HG02943 (cell line): ENCODE results near the gene ZNF717.
"Not testable (repeated sequence)": the region's sequence is repeated elsewhere in the genome, so short reads cannot be mapped to it uniquely, and the experiment has no call there.

Experiments used
- ATAC-seq: cut with Tn5 transposase; IDR thresholded peaks from one replicate; pipeline ENCODE4 v1.9.1; 2021; ENCODE audit warnings: mild to moderate bottlenecking, low read depth, moderate library complexity; ENCODE audit not compliant: unreplicated experiment

The ZNF717 gene

DNA sequence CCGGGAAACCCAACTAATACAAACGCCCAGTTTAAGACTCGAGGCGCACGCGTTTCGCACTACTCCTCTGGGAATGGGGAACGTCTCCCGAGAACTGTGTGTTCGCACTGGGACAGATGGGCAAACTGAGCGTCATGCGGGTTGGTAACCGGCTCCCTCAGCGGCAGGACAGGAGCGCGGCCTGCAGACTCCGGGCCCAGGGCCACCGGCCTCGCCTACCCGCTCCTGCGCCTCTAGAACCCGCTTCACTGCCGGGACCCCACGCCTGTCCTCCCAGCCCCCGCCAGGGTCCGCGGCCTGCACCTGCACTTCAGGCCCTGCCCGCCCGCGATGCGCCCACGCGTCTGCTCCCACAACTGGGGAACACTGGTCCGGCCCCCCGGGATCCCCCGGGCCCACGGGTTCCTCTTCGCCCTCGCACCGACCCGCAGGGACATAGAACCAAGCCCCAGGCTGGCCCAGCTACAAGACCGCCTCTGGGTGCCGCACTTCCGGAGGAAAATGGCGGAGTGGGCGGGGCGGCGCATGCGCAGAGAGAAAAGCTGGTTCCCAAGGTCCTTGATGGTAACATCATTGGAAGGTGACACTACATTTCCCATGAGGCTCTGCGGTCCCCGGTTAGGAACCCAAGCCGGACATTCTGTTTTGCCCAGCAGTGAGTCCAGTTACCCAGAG, at the start of gene ZNF717:
Gene ZNF717 (minus strand): TSS at position 469 of the 675 bp plus-strand sequence. CDS start 2,187 bp downstream, outside the sequence.
- ATAC-seq, result not testable (repeated sequence)

DNA sequence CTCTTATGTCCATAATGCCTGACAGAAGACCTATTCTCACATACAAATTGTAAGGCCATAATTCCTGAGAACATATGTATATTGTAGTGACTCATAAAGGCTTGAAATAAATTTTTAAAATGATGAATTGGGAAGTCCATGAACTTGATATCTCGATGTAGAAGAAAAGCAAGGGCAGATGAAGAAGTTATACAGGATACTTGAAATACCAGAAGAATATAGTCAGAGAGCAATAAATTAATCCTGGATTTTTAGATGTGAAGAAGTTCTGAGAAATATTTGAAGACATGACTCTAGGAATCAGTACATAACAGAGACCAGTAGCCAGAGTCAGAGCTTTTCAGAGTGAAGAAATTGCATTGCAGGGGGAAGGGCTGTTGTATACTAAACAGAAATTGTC, 45.7 kb upstream of the ZNF717 start:
- ATAC-seq, result not testable (repeated sequence)

DNA sequence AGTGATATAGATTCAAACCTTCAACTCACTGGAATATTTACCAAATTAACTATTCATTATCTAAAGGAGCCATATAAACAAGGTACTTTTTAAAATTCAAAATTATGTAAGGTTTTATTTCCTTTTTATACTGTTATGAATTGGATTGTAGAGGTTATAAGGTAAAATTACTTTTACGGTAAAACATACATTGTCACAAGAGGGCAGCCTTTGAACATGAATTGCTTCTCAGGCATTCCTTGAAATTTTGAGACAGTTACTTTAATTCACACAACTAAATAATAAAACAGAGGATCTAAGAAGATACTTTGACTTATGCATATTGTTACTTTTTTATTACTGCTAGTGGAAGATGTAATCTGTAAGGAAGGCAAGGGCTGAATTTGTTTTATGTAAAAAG, 32.7 kb upstream of the ZNF717 start:
- ATAC-seq, result not testable (repeated sequence)

DNA sequence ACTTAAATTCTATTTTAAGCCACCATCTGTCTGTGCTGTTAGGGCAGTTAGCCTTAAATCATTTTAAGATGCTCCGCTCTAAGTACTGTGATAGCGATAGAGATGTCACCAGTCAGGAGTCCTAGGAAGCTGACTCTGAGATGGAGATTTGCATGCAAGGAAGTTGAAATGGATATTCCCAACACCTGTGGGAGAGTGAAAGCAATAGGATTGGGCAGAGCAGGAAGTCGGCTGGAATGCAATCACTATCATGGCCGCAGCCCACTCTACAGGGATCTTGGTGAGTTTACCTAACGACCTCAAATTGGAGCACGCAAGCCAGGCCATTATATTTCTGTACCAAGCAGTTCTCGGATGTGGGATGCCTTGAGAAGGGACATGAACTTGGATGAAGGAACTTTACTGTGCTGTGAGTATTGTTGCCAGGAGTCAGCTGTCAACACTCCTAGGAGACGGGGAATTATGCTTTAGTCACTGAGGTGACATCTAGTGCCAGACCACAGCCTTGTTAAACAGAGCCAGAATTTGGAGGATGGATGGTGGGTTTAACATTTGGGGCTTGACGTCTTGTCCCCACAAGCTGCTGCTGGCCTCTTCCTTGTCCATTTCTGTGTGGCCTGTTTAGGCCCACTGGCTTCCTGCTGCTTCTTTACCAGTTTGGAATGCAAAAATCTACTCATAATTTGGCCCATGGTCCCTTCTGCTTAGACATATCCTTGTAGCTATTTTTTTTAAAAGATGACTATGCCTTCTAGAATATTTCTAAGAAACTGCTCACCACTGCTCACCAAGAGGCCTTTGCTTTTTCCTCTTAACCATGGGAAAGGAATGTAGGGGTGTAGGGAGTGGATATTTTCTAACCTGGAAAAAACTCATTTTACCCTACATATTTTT, 31.2 kb upstream of the ZNF717 start:
- not testable (repeated sequence) for ATAC-seq

DNA sequence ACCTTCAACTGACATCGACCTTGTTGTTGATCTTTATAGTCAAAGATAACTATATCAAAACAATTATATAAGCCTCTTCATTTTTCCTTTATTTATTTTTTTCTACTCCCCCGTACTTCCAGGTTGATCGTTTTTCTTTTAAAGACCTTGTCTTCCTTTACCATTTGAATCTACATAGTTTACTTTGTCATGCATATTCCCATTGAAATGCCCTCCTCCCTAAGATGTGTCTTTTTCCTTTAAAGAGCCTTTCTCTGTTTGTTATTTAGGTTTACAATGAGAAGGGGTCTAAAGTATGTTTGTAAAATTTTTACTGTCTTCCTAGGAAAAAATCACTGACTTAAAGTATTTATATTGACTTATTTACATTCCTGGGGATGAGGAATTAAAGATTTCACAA, 29.4 kb upstream of the ZNF717 start:
- no peak for ATAC-seq

DNA sequence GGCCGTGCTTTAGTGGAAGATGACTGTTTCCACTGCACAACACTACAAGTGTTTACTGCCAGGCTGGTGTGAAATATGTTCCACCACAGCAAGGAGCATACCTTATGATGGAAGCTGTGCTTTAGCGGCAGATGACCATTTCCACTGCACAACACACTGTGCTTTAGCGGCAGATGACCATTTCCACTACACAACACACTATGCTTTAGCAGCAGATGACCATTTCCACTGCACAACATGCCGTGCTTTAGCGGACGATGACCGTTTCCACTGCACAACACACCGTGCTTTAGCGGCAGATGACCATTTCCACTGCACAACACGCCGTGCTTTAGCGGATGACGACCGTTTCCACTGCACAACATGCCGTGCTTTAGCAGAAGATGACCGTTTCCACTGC, 2.8 kb downstream of the ZNF717 start:
- ATAC-seq, result no peak

DNA sequence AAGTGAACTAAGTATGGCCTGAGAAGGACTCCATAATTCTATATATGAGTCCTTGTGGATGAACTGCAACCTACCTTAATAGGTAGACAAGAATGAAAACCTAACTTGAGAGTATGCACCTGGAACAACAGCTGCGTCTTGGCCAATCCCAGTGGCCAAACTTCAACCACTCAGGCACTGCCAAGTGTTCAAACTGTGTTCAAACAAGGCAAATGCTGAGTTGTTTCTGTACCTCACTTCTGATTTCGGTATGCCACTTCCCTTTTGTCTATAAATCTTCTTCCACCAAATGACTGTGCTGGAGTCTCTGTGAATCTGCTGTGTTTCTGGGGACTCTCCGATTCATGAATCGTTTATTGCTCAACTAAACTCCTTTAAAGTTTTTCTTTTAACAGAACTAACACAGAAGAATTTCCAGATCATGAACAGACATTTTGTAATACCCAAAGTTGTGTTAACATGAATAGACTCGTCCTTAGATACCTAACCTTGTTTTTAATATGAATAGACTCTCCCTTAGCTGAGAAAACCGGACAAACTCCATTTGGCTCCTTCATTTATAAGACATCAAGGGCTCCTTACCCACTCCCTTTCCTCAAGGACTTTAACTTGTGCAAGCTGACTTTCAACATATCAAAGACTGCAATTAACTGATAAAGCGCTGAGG, 4.1 kb downstream of the ZNF717 start:
- no peak for ATAC-seq

DNA sequence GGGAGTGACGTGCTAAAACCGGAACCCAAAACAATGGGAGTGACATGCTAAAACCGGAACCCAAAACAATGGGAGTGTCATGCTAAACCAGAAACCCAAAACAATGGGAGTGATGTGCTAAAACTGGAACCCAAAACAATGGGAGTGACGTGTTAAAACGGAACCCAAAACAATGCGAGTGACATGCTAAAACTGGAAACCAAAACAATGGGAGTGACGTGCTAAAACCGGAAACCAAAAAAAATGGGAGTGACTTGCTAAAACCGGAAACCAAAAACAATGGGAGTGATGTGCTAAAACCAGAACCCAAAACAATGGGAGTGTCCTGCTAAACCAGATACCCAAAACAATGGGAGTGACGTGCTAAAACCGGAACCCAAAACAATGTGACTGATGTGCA, 7.6 kb downstream of the ZNF717 start:
- ATAC-seq, result not testable (repeated sequence)

DNA sequence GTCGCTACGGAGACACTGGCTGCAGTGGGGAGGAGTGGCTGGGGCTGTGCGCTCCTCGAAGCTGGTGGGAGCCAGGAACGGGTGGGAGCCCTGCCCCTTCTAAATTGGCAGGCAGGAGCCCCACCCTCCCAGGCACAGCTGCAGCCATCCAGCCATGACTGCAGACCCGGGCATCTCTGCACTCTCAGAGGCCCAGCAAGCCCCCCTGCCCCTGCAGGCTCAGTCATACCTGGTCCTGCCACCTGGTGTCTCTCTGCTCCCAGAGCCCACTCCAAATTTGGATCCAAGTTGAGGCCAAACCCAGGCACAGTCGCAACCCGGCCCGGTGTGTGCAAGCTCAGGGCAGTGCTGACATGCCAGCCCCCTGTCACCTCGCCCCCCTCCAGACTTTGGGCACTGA, 13.7 kb downstream of the ZNF717 start:
- ATAC-seq, result not testable (repeated sequence)

DNA sequence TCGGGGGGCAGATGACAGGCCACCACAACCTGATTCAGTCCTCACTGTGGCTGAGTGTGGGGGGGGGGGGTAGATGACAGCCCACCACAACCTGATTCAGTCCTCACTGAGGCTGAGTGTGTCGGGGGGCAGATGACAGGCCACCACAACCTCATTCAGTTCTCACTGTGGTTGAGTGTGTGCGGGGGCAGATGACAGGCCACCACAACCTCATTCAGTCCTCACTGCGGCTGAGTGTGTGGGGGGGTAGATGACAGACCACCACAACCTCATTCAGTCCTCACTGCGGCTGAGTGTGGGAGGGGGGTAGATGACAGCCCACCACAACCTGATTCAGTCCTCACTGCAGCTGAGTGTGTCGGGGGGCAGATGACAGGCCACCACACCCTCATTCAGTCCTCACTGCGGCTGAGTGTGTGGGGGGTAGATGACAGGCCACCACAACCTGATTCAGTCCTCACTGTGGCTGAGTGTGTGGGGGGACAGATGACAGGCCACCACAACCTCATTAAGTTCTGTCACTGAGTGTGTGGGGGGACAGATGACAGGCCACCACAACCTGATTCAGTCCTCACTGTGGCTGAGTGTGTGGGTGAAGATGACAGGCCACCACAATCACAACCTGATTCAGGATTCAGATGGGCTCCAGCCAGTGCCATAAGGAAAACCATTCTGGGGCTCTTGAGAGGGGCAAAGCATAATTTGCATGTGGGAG, 16.9 kb downstream of the ZNF717 start:
- no peak for ATAC-seq

DNA sequence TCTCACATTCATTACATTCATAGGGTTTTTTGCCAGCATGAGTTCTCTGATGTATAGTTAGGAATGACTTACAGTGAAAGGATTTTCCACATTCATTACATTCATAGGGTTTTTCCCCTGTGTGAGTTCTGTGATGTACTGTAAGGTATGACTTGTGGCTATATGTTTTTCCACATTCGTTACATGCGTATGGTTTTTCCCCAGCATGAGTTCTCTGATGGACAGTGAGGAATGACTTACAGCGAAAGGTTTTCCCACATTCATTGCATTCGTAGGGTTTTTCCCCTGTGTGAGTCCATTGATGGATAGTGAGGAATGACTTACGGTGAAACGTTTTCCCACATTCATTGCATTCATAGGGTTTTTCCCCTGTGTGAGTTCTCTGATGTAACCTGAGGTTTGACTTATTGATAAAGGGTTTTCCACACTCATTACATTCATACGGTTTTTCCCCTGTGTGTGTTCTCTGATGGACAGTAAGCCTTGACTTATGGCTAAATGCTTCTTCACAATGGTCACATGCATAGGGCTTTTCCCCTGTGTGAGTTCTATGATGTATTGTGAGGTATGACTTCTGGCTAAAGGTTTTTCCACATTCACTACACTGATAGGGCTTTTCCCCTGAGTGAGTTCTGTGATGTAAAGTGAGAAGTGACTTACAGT, 47.4 kb downstream of the ZNF717 start:
- no peak for ATAC-seq

DNA sequence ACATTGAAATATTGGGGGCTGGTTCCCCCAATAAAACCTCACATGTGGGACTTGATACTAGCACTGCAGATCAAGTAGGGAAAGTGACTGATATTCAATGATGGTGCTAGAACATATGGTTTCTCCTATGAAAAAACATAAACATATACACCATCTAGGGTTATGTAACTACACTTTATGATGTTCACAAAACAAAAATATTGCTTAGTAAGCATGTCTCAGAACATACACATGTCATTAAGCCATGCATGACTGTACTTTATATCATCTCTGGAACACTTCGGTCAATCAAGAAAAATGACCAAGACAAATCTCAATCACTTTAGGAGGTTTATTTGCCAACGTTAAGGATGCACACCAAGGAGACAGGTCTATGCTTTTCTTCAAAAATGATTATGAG, 57.4 kb downstream of the ZNF717 start:
- ATAC-seq, result no peak

DNA sequence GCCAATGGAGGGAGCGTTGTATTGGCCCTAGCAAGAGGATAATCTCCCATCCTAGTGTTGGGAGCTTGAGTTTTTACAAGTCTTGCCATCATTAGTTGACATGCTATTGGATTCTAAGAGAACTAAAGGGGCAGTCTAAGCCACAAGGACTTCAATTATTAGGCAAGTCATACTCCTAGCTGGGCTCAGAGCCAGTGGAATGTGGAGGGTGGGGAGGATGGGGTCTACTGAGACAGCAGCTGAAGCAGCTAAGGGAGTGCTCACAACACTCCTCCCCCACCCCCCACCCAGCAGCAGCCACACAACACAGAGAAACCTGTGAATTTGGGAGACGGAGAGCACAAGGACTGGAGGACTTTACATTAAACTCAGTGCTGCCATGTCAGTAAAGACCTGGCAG, 93.3 kb downstream of the ZNF717 start:
- ATAC-seq, result no peak

DNA sequence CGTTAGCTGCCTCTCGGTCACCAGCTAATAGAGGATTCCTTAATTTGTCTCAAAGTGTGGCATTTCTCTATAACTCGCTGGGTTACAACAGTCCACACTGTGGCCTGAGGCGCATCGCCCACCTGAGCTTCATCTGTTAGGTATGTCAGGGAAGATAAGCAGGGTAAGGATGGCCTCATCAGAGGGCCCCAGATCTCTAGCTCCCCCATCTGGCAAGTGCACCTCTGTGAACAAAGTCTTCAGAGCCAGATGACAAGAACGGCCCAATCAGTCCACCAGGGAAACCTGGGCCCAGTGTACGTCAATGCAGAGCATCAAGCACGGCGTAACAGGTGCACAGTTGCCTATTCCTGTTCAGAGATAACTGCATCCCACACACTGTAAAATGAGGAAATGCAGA, 98.0 kb downstream of the ZNF717 start:
- no peak for ATAC-seq
